NB4 (cell line): ENCODE data around the gene TMEM247.

Source experiments
- DNase-seq: peaks from one replicate; pipeline ENCODE4 v3.0.0; 2010; ENCODE audit warnings: low read depth
- H3K4me3 ChIP-seq: one replicate; pipeline ENCODE4 v1.5.1; 2011; ENCODE audit warnings: mild to moderate bottlenecking, low read depth, low read length, moderate library complexity
- MAX ChIP-seq: IDR thresholded peaks from 2 replicates; pipeline ENCODE4 v1.6.1; 2011; ENCODE audit warnings: low read depth, low read length
- MYC ChIP-seq: IDR thresholded peaks from 2 replicates; pipeline ENCODE4 v1.6.1; 2011; ENCODE audit warnings: low read depth, low read length
- POLR2A ChIP-seq: IDR thresholded peaks from 2 replicates; pipeline ENCODE4 v1.6.1; 2011; ENCODE audit warnings: mild to moderate bottlenecking; ENCODE audit not compliant: insufficient read length; ENCODE audit errors: extremely low read depth
- TF ChIP-seq, protein P1 (sequence below): IDR thresholded peaks from one replicate; pipeline ENCODE4 v1.5.1; 2012; ENCODE audit warnings: low read depth, low read length

The TMEM247 gene

DNA sequence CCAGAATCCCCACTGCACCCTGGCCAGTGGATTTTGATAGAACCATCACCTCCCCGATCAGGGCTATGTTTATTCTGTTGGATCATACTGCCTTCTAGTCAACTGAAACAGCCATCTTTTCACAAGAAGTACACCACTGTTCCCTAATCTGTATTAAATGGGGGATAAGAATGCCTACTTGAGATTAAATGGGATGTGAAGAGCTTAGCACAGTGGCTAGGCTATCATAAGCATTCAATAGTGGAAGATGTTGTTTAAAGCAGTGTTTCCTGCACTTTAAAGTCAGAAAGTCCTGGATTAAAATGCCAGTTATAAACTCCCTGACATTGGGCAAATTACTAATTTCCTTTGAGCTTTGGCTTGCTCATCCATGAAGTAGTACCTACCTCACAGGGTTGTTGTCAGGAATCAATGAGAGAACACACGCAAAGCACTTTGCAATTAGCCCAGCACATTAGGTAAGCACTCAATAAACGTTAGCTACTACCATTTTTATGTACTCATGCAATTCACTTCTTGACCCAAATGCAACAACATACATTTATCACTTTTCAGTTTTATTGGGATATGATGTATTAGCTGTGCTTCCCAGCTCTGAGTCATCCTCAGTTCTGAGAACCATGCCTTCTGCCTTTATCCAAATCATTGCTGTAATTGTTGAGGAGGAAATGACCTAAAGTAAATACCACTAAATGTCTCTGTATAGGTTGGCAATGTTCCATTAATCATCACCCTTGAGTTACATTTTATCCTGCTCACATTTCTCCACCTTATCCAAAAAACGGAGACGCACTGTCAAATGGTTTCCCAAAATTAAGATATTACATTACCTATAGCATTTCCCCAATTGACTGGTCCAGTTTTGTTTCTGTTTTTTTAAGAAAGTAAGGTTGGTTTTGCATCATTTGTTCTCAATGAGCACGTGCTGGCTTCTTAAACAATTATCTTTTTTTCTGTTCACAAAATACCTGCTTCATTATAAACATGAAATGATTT lies 2.1 kb downstream of the TMEM247 start:
- no peak overlapping the region for H3K4me3 ChIP-seq
- TF ChIP-seq MYC (no peak), POLR2A (no peak), MAX (no peak)
- TF ChIP-seq, protein P1, sequence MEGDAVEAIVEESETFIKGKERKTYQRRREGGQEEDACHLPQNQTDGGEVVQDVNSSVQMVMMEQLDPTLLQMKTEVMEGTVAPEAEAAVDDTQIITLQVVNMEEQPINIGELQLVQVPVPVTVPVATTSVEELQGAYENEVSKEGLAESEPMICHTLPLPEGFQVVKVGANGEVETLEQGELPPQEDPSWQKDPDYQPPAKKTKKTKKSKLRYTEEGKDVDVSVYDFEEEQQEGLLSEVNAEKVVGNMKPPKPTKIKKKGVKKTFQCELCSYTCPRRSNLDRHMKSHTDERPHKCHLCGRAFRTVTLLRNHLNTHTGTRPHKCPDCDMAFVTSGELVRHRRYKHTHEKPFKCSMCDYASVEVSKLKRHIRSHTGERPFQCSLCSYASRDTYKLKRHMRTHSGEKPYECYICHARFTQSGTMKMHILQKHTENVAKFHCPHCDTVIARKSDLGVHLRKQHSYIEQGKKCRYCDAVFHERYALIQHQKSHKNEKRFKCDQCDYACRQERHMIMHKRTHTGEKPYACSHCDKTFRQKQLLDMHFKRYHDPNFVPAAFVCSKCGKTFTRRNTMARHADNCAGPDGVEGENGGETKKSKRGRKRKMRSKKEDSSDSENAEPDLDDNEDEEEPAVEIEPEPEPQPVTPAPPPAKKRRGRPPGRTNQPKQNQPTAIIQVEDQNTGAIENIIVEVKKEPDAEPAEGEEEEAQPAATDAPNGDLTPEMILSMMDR: no peak
- no peak for DNase-seq

- H3K4me3 ChIP-seq: no peak overlapping the region
- DNase-seq: no peak
- TF ChIP-seq POLR2A (no peak), MAX (no peak), MYC (no peak)
- TF ChIP-seq, protein P1: no peak
Observed at GRCh38 chr2:46482490-46482889, 3.1 kb downstream of the TMEM247 start.

GRCh38 chr2:46485002-46485401 lies 5.6 kb downstream of the TMEM247 start:
- DNase-seq: no peak
- TF ChIP-seq, protein P1: no peak
- TF ChIP-seq POLR2A: no peak
- no peak for TF ChIP-seq MAX
- no peak for TF ChIP-seq MYC
- no peak overlapping the region for H3K4me3 ChIP-seq

GRCh38 chr2:46486436-46486835 lies 7.1 kb downstream of the TMEM247 start:
- DNase-seq: no peak
- no peak overlapping the region for H3K4me3 ChIP-seq
- no peak for TF ChIP-seq POLR2A
- TF ChIP-seq, protein P1: no peak
- TF ChIP-seq MAX: no peak
- no peak for TF ChIP-seq MYC

DNA sequence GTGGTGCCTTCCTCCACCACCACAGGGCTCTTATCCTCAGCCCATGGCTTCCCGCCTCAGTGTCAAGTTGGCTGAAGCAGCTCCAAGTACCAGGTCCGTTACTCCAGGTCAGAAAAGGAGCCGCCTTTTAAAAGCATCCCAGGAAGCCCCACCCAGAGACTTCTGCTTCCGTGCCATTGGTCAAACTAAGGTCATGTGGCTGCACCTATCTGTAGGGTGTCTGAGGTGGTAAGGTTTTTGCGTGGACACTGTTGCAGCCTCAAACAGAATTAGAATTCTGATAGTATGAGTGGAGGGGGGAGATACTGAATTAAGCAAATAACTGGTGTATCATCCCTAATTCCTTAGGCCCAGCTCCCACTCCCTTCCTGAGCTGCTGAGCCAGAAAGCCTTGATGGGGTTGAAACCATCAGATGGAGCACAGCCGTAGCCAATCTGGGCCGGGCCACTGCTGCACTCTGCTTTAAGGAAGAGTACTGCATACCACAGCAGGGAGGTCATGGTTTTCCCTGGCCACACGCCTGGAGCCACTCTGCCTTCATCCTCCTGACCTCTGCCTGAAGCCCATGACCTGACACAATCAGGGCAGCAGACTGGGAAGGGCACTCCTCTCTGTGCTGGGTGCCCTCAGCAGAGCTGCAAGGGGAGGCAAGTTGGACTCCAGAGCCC lies 8.4 kb downstream of the TMEM247 start:
- H3K4me3 ChIP-seq: no peak overlapping the region
- TF ChIP-seq, protein P1: no peak
- TF ChIP-seq MAX (no peak), MYC (no peak)
- DNase-seq: no peak
